ENCODE data around the gene ARHGEF28. TPM values are rescaled to one million over a fixed set of nuclear protein-coding genes. Genes with fewer than 3 reads are reported as not detected.

ARHGEF28 gene
- polyA plus RNA-seq, 1 donor from 2014 or later, result not detected

DNA sequence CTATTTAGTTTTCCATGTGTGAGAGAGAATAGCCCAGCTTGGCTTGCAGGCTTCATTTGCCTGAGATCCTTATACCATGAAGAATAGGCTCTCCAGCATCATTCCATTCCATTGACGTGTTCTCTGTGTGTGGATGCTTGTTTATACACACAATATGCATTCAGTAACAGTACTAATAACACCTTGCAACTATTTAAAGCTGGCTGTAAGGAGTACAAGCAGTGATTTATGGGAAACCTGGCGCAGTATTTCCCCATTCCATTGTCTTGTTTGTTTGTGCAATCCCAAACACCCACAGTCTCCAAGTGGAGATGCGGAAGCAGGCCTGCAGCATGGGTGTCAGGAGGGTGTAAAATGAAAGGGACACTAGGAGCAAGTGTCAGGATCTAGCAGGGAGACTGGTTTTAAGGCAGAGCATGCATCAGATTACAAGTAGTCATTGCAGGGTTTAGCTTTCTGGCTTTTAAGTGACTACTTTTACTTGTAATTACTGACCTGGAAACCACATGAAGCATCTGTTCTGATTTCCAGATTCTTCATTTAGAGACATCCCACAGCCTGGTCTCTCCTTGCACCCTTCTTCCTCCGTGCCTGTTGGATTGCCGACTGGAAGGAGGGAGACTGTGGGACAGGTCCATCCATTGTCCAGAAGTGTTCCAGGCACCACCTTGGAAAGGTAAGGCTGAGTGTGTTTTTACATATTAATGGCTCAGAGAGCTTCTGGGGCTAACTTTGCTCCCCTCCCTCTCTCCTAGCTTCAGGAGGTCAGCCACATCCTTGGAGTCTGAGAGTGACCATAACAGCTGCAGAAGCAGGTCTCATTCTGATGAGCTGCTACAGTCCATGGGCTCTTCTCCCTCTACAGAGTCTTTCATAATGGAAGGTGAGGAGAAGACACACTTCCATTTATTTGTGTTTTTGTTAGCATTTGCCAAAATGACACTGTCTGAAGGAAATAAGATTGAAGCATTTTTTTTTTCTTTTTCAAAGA lies 241.6 kb downstream of the ARHGEF28 start:
- H3K79me2 ChIP-seq (replicated peaks; ENCODE audit: insufficient read depth, low read length), result no peaks in the 10 kb centered on the region
- H3K9ac ChIP-seq (ENCODE audit: low read length), result no peak overlapping the region
- H3K27ac ChIP-seq (ENCODE audit: low read length), result no peak overlapping the region
- no peaks in the 10 kb centered on the region for H3K9me2 ChIP-seq (ENCODE audit: insufficient read depth, low read length)
- H3K4me2 ChIP-seq (ENCODE audit: low read length), result no peak overlapping the region
- no peaks in the 10 kb centered on the region for H3F3A ChIP-seq (ENCODE audit: insufficient read depth, low read length, poor library complexity, severe bottlenecking)
- H4K20me1 ChIP-seq (ENCODE audit: insufficient read depth), result no peaks in the 10 kb centered on the region
- H3K36me3 ChIP-seq (ENCODE audit: insufficient read depth, low read length), result no peaks in the 10 kb centered on the region
- no peak overlapping the region for H3K4me3 ChIP-seq (ENCODE audit: low read length)
- no peak overlapping the region for H2AFZ ChIP-seq (ENCODE audit: low read depth, low read length)
- no peak for TF ChIP-seq TAF1 (IDR thresholded peaks at IDR 0.05; ENCODE audit: low read depth)
- TF ChIP-seq, protein P1, sequence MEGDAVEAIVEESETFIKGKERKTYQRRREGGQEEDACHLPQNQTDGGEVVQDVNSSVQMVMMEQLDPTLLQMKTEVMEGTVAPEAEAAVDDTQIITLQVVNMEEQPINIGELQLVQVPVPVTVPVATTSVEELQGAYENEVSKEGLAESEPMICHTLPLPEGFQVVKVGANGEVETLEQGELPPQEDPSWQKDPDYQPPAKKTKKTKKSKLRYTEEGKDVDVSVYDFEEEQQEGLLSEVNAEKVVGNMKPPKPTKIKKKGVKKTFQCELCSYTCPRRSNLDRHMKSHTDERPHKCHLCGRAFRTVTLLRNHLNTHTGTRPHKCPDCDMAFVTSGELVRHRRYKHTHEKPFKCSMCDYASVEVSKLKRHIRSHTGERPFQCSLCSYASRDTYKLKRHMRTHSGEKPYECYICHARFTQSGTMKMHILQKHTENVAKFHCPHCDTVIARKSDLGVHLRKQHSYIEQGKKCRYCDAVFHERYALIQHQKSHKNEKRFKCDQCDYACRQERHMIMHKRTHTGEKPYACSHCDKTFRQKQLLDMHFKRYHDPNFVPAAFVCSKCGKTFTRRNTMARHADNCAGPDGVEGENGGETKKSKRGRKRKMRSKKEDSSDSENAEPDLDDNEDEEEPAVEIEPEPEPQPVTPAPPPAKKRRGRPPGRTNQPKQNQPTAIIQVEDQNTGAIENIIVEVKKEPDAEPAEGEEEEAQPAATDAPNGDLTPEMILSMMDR (IDR thresholded peaks at IDR 0.05; ENCODE audit: poor library complexity, severe bottlenecking), result no peak
- no peaks in the 10 kb centered on the region for H3K9me3 ChIP-seq (ENCODE audit: low read length)
- H3K27me3 ChIP-seq (ENCODE audit: insufficient read depth, low read depth, low read length), result no peaks in the 10 kb centered on the region

DNA sequence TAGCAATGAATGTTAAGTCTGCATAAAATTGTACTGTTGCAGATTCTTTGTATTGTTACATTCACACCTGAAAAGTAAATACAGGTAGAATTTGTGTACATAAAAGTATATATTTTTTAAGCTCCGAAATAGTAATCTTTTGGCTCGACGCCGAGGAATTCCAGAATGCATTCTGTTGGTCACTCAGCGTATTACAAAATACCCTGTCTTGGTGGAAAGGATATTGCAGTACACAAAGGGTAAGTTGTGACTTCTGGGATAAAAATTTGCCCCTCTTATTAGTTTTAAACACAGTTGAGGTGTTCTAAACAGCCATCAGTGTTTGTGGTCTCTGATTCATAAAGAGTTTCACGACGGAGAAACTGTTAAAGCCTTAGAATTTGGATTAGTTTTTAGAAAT lies 257.6 kb downstream of the ARHGEF28 start:
- Histone ChIP-seq H3K9me2 (ENCODE audit: insufficient read depth, low read length) (no peaks in the 10 kb centered on the region), H3K27me3 (ENCODE audit: insufficient read depth, low read depth, low read length) (no peaks in the 10 kb centered on the region), H3K4me3 (ENCODE audit: low read length) (no peak overlapping the region), H3K36me3 (ENCODE audit: insufficient read depth, low read length) (no peaks in the 10 kb centered on the region), H2AFZ (ENCODE audit: low read depth, low read length) (no peak overlapping the region), H3K27ac (ENCODE audit: low read length) (no peak overlapping the region), H4K20me1 (ENCODE audit: insufficient read depth) (no peaks in the 10 kb centered on the region), H3K4me2 (ENCODE audit: low read length) (no peak overlapping the region), H3K9ac (ENCODE audit: low read length) (no peak overlapping the region), H3F3A (ENCODE audit: insufficient read depth, low read length, poor library complexity, severe bottlenecking) (no peaks in the 10 kb centered on the region), H3K9me3 (ENCODE audit: low read length) (no peaks in the 10 kb centered on the region), H3K79me2 (replicated peaks; ENCODE audit: insufficient read depth, low read length) (no peaks in the 10 kb centered on the region)
- TF ChIP-seq SMC3 (conservative IDR thresholded peaks at IDR 0.05; ENCODE audit: poor library complexity) (no peak), EZH2 (IDR thresholded peaks at IDR 0.05; ENCODE audit: borderline replicate concordance, insufficient read depth, low read length, poor library complexity, severe bottlenecking) (no peak), MXI1 (conservative IDR thresholded peaks at IDR 0.05; ENCODE audit: poor library complexity, severe bottlenecking) (no peak), TAF1 (IDR thresholded peaks at IDR 0.05; ENCODE audit: low read depth) (no peak), RAD21 (conservative IDR thresholded peaks at IDR 0.05) (no peak), EP300 (conservative IDR thresholded peaks at IDR 0.05; ENCODE audit: poor library complexity, severe bottlenecking) (no peak), POLR2AphosphoS5 (IDR thresholded peaks at IDR 0.05) (no peak)
- TF ChIP-seq, protein P2, sequence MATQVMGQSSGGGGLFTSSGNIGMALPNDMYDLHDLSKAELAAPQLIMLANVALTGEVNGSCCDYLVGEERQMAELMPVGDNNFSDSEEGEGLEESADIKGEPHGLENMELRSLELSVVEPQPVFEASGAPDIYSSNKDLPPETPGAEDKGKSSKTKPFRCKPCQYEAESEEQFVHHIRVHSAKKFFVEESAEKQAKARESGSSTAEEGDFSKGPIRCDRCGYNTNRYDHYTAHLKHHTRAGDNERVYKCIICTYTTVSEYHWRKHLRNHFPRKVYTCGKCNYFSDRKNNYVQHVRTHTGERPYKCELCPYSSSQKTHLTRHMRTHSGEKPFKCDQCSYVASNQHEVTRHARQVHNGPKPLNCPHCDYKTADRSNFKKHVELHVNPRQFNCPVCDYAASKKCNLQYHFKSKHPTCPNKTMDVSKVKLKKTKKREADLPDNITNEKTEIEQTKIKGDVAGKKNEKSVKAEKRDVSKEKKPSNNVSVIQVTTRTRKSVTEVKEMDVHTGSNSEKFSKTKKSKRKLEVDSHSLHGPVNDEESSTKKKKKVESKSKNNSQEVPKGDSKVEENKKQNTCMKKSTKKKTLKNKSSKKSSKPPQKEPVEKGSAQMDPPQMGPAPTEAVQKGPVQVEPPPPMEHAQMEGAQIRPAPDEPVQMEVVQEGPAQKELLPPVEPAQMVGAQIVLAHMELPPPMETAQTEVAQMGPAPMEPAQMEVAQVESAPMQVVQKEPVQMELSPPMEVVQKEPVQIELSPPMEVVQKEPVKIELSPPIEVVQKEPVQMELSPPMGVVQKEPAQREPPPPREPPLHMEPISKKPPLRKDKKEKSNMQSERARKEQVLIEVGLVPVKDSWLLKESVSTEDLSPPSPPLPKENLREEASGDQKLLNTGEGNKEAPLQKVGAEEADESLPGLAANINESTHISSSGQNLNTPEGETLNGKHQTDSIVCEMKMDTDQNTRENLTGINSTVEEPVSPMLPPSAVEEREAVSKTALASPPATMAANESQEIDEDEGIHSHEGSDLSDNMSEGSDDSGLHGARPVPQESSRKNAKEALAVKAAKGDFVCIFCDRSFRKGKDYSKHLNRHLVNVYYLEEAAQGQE (IDR thresholded peaks at IDR 0.05; ENCODE audit: borderline replicate concordance), result no peak
- TF ChIP-seq, protein P1 (IDR thresholded peaks at IDR 0.05; ENCODE audit: poor library complexity, severe bottlenecking), result no peak

Data from neural cell (in vitro differentiated cells).